ENCODE results near the gene TEPSIN.
A peak's percentile ranks its signal among the peaks of the same experiment; 100 is the strongest.

DNA sequence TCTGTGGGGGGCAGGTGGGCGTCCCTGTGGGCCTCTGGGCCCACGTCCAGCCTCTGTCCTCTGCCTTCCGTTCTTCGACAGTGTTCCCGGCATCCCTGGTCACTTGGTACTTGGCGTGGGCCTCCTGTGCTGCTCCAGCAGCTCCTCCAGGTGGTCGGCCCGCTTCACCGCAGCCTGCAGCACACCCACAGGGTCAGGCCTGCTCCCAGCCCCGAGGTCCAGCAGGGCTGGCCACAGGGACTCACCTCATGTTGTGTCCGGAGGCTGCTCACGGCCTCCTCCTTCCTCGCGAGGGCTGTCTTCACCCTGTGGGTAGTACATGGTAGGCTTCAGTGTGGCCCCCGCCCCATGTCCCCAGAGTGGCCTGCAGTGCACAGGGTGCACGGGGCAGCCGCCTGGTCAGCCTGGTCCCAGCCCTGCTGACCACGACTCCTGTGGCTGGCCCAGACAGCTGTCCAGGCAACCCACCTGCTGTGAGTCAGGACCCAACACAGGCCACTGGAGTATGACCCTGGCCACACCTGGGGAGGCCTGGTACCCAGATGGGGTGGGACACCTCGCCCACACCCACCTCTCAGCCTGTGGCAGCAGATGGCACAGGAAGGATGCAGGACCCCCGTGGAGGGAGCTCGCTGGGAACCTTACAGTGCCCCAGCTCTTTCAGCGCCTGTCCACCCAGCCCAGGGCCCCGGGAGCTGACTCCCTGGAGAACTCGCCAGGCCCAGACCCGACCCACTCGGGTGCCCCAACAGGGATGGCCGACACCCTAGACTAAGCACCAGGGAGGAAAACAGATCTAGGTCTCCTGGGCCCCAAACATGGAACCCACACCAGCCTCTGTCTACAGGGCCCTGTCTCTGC is 49.0 kb downstream of the TEPSIN start:
- TF ChIP-seq, protein P1, sequence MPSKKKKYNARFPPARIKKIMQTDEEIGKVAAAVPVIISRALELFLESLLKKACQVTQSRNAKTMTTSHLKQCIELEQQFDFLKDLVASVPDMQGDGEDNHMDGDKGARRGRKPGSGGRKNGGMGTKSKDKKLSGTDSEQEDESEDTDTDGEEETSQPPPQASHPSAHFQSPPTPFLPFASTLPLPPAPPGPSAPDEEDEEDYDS (CRISPR knock-in tag; IDR thresholded peaks at IDR 0.05), result no peak
- no peak for TF ChIP-seq ELF4 (CRISPR knock-in tag; IDR thresholded peaks at IDR 0.05; ENCODE audit: borderline replicate concordance)
- TF ChIP-seq MYC (CRISPR knock-in tag; IDR thresholded peaks at IDR 0.05; ENCODE audit: borderline replicate concordance), result no peak
- no peak for TF ChIP-seq DNMT1 (CRISPR knock-in tag; IDR thresholded peaks at IDR 0.05)
- TF ChIP-seq, protein P2, sequence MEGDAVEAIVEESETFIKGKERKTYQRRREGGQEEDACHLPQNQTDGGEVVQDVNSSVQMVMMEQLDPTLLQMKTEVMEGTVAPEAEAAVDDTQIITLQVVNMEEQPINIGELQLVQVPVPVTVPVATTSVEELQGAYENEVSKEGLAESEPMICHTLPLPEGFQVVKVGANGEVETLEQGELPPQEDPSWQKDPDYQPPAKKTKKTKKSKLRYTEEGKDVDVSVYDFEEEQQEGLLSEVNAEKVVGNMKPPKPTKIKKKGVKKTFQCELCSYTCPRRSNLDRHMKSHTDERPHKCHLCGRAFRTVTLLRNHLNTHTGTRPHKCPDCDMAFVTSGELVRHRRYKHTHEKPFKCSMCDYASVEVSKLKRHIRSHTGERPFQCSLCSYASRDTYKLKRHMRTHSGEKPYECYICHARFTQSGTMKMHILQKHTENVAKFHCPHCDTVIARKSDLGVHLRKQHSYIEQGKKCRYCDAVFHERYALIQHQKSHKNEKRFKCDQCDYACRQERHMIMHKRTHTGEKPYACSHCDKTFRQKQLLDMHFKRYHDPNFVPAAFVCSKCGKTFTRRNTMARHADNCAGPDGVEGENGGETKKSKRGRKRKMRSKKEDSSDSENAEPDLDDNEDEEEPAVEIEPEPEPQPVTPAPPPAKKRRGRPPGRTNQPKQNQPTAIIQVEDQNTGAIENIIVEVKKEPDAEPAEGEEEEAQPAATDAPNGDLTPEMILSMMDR (CRISPR knock-in tag; IDR thresholded peaks at IDR 0.05), result peak; percentile 86
- no peak for TF ChIP-seq POLR2AphosphoS5 (IDR thresholded peaks at IDR 0.05; ENCODE audit: low read depth, low read length)
- TF ChIP-seq, protein P3, sequence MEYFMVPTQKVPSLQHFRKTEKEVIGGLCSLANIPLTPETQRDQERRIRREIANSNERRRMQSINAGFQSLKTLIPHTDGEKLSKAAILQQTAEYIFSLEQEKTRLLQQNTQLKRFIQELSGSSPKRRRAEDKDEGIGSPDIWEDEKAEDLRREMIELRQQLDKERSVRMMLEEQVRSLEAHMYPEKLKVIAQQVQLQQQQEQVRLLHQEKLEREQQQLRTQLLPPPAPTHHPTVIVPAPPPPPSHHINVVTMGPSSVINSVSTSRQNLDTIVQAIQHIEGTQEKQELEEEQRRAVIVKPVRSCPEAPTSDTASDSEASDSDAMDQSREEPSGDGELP (IDR thresholded peaks at IDR 0.05; ENCODE audit: borderline replicate concordance, low read depth), result no peak
- TF ChIP-seq KLF13 (CRISPR knock-in tag; IDR thresholded peaks at IDR 0.05), result no peak
- no peak for TF ChIP-seq SMARCE1 (IDR thresholded peaks at IDR 0.05; ENCODE audit: borderline replicate concordance)
- TF ChIP-seq, protein P4, sequence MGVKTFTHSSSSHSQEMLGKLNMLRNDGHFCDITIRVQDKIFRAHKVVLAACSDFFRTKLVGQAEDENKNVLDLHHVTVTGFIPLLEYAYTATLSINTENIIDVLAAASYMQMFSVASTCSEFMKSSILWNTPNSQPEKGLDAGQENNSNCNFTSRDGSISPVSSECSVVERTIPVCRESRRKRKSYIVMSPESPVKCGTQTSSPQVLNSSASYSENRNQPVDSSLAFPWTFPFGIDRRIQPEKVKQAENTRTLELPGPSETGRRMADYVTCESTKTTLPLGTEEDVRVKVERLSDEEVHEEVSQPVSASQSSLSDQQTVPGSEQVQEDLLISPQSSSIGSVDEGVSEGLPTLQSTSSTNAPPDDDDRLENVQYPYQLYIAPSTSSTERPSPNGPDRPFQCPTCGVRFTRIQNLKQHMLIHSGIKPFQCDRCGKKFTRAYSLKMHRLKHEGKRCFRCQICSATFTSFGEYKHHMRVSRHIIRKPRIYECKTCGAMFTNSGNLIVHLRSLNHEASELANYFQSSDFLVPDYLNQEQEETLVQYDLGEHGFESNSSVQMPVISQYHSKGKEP (CRISPR knock-in tag; IDR thresholded peaks at IDR 0.05), result no peak
- no peak for TF ChIP-seq CREB1 (IDR thresholded peaks at IDR 0.05)
- TF ChIP-seq CREB1 (CRISPR knock-in tag; IDR thresholded peaks at IDR 0.05), result no peak
- TF ChIP-seq SP140L (CRISPR knock-in tag; IDR thresholded peaks at IDR 0.05; ENCODE audit: borderline replicate concordance), result no peak
- TF ChIP-seq ZNF382 (CRISPR knock-in tag; IDR thresholded peaks at IDR 0.05; ENCODE audit: borderline replicate concordance), result no peak
